MM.1S (cell line): ENCODE measurements around the gene KSR2.

Experiments
- CTCF ChIP-seq: fragments of 300-600 bp; sonication (generic); IDR thresholded peaks from 2 replicates; pipeline ENCODE4 v1.5.1; 2016; ENCODE audit warnings: antibody characterized with exemption, low read length, mixed read lengths
- EZH2phosphoT487 ChIP-seq: fragments of 300-600 bp; sonication (generic); IDR thresholded peaks from 2 replicates; pipeline ENCODE4 v1.6.1; 2018; ENCODE audit warnings: antibody characterized with exemption, low read length

DNA sequence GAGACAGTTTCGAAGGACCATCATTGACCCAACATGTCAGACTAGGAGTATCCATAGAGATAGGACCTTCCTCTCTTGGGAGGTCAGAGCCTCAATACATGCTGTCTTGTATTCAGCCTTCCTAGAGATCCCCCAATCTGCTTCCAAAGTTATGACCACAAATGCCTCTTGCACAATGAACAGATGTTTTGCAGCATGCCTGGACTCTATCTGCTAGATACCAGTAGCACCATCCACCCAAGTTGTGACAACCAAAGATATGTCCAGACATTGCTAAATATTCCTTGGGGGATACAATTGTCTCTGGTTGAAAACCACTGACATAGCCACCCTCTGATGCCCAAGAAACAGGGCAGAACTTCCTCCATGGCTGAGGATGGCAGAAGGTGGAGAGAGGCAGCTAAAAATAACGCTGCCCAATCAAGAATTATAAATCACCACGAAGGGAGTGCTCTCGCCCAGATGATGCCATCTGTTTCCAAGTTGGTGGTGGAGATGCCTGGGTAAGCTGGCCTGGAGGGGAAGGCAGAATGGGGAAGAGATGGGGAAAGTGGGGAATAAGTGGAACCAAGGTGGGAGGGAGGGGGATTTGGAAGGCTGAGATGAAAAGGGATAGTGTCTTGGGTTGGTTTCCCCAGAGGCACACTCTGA lies 564.5 kb downstream of the KSR2 start:
- no peak for TF ChIP-seq CTCF
- no peak for TF ChIP-seq EZH2phosphoT487
